Neural progenitor cell (in vitro differentiated cells): ENCODE results near the gene TDRKH.

Experiments
- EZH2 ChIP-seq: fragments of 200-600 bp; sonication (generic); IDR thresholded peaks from 2 replicates; pipeline ENCODE4 v1.6.1; 2017; ENCODE audit warnings: antibody characterized with exemption, mild to moderate bottlenecking, moderate library complexity
- TF ChIP-seq, protein P1 (sequence below): fragments of 200-600 bp; sonication (generic); IDR thresholded peaks from 2 replicates; pipeline ENCODE4 v1.5.1; 2017; ENCODE audit warnings: antibody characterized with exemption, mild to moderate bottlenecking

DNA sequence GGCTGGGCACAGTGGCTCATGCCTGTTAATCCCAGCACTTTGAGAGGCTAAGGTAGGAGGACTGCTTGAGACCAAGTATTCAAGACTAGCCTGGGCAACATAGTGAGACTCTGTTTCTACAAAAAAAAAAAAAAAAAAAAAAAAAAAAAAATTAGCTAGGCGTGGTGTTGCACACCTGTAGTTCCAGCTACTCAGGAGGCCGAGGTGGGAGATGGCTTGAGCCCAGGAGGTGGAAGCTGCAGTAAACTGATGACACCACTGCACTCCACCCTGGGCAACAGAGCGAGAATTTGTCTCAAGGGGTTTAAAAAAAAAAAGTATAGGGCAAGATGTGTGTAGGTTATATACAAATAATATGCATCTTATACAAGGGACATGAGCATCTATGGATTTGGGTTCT is 2.6 kb downstream of the TDRKH start:
- TF ChIP-seq, protein P1, sequence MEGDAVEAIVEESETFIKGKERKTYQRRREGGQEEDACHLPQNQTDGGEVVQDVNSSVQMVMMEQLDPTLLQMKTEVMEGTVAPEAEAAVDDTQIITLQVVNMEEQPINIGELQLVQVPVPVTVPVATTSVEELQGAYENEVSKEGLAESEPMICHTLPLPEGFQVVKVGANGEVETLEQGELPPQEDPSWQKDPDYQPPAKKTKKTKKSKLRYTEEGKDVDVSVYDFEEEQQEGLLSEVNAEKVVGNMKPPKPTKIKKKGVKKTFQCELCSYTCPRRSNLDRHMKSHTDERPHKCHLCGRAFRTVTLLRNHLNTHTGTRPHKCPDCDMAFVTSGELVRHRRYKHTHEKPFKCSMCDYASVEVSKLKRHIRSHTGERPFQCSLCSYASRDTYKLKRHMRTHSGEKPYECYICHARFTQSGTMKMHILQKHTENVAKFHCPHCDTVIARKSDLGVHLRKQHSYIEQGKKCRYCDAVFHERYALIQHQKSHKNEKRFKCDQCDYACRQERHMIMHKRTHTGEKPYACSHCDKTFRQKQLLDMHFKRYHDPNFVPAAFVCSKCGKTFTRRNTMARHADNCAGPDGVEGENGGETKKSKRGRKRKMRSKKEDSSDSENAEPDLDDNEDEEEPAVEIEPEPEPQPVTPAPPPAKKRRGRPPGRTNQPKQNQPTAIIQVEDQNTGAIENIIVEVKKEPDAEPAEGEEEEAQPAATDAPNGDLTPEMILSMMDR = no peak
- TF ChIP-seq EZH2 = no peak
